GM19452 (cell line): Measurements from ENCODE around the gene GIMAP6.
"Not testable (repeated sequence)": the region's sequence is repeated elsewhere in the genome, so short reads cannot be mapped to it uniquely, and the experiment has no call there.

Source experiments
- ATAC-seq: cut with Tn5 transposase; IDR thresholded peaks from one replicate; pipeline ENCODE4 v1.9.1; 2021; ENCODE audit not compliant: unreplicated experiment

GIMAP6 gene

GRCh38 chr7:150631866-150632864 lies at the start of gene GIMAP6:
Gene GIMAP6 (minus strand): TSS chr7:150632385. CDS start chr7:150630142, 2,243 bp downstream.
- peak; percentile 74 for ATAC-seq

- not testable (repeated sequence) for ATAC-seq
Observed at GRCh38 chr7:150680364-150680763, 48.2 kb upstream of the GIMAP6 start.

GRCh38 chr7:150678601-150679000 lies 46.4 kb upstream of the GIMAP6 start:
- not testable (repeated sequence) for ATAC-seq

- ATAC-seq = not testable (repeated sequence)
Observed at GRCh38 chr7:150676854-150677253, 44.7 kb upstream of the GIMAP6 start.

GRCh38 chr7:150676276-150676675 lies 44.1 kb upstream of the GIMAP6 start:
- not testable (repeated sequence) for ATAC-seq

- ATAC-seq = no peak
Observed at GRCh38 chr7:150675714-150676113, 43.5 kb upstream of the GIMAP6 start.

- ATAC-seq = not testable (repeated sequence)
Observed at GRCh38 chr7:150671798-150672585, 39.8 kb upstream of the GIMAP6 start.

GRCh38 chr7:150668977-150669376 lies 36.8 kb upstream of the GIMAP6 start:
- no peak for ATAC-seq

GRCh38 chr7:150668472-150668911 lies 36.3 kb upstream of the GIMAP6 start:
- ATAC-seq = peak; percentile 78

- no peak for ATAC-seq
Observed at GRCh38 chr7:150666412-150666811, 34.2 kb upstream of the GIMAP6 start.

- no peak for ATAC-seq
Observed at GRCh38 chr7:150665896-150666295, 33.7 kb upstream of the GIMAP6 start.

GRCh38 chr7:150665089-150665748 lies 33.0 kb upstream of the GIMAP6 start:
- no peak for ATAC-seq

- peak; percentile 42 for ATAC-seq
Observed at GRCh38 chr7:150663802-150664494, 31.8 kb upstream of the GIMAP6 start.

- not testable (repeated sequence) for ATAC-seq
Observed at GRCh38 chr7:150662821-150663220, 30.6 kb upstream of the GIMAP6 start.

- no peak for ATAC-seq
Observed at GRCh38 chr7:150660939-150661613, 28.9 kb upstream of the GIMAP6 start.

GRCh38 chr7:150657526-150657925 lies 25.3 kb upstream of the GIMAP6 start:
- no peak for ATAC-seq

- ATAC-seq = no peak
Observed at GRCh38 chr7:150656047-150656446, 23.9 kb upstream of the GIMAP6 start.

GRCh38 chr7:150654692-150655091 lies 22.5 kb upstream of the GIMAP6 start:
- no peak for ATAC-seq

- no peak for ATAC-seq
Observed at GRCh38 chr7:150649080-150649385, 16.8 kb upstream of the GIMAP6 start.
